Stimulated activated CD4-positive, alpha-beta T cell treated with anti-CD3 and anti-CD28 coated beads, TNF-alpha, amount 100 ng/mL, for 48 hours (primary cell): ENCODE measurements around the gene MLLT1.
A peak's percentile ranks its signal among the peaks of the same experiment; 100 is the strongest.

Experiments used
- DNase-seq, 3 donors: peaks; one replicate each; pipeline ENCODE4 v3.0.0-alpha.2; 2020; ENCODE audit warnings: low read depth in 3 of 3

Gene MLLT1

GRCh38 chr19:6259312-6259861 lies 20.4 kb downstream of the MLLT1 start:
- DNase-seq: no peak

- DNase-seq: no peak
These were observed 20.9 kb downstream of the MLLT1 start for GRCh38 chr19:6258812-6259311.

DNA sequence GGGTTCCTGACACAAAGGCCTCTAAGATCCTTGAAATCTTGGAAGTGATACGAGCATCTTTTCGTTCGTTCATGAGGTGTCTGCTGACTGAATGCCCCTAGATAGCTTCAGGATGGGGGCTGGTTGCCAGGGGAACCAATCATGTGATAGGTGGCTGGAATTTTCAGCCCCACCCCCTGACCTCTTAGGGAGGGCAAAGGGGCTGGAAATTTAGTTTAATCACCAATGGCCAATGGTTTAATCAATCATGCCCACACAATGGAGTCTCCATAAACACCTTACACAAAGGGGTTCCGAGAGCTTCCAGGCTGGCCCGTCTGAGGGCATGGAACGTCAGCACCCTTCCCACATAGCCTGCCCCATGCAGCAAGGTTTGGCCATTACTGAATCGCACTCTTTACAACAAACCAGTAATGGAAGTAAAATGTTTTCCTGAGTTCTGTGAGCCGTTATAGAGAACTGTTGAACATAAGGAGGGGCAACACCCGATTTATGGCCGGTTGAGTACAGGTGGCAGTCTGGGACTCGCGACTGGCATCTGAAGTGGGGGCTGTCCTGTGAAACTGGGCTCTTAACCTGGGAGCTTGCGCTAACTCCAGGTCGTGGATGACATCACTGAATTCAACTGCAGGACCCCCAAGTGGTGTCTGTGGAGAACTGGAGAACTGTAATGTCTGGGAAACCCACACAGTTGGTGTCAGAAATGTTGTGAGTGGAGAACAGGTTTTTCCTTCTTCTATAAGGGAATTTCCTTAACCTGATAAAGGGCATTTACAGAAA lies 25.6 kb downstream of the MLLT1 start:
- DNase-seq: no peak

DNA sequence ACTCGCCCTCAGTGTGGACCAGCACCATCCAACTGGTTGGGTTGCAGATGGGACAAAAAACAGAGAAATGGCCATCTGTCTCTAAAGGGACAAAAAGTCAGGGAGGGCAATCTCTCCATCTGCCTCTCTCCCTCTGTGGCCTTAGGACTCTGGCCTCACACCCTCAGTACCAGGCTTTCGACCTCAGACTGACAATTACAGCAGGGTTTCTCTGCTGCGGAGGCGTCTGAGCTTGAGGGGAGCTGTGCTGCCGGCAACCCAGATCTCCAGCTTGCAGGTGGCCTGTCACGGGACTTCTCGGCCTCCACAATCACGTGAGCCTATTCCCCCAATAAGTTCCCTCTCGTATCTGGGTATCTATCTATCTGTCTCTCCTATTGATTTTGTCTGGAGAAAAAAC lies 27.7 kb downstream of the MLLT1 start:
- no peak for DNase-seq

GRCh38 chr19:6250909-6251308 lies 28.9 kb downstream of the MLLT1 start:
- DNase-seq: no peak

- no peak for DNase-seq
These were observed 29.7 kb downstream of the MLLT1 start for GRCh38 chr19:6250024-6250615.

- no peak for DNase-seq
These were observed 30.5 kb downstream of the MLLT1 start for GRCh38 chr19:6249296-6249695.

- DNase-seq: no peak
These were observed 30.9 kb downstream of the MLLT1 start for GRCh38 chr19:6248844-6249243.

- no peak for DNase-seq
These were observed 31.4 kb downstream of the MLLT1 start for GRCh38 chr19:6248341-6248740.

DNA sequence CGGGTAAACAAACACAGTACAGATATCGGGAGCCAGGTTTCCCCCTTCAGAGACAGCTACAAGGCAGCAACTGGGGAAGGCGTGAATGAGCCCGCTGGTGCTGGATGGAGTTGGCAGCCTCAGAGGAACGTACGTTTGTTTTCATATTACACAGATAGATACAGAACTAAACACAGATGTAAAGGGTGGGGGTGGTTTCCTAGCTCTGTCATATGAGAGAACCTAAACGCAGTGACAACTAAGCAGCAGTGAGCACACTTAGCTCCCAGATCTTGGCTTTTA lies 32.8 kb downstream of the MLLT1 start:
- DNase-seq: no peak

- no peak for DNase-seq
These were observed 33.4 kb downstream of the MLLT1 start for GRCh38 chr19:6246174-6247006.

DNA sequence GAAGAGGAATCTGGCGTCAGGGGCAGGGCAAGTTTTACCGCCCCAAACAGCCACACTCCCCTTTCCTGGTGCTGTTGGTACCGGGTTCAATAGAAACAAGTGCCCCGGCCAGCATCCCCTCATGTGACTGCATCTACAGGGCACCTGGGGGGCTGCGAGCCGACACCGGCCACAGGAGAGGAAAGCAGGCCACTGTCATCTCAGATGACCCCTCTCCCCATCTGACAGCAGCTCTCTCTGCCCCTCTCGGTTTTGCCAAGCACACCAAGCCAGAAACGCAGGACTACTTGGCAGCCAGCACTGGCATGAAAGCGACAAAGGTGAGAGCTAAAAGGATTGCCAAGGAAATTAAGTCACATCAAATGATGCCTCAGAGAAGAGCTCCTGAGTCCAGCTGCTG lies 37.1 kb downstream of the MLLT1 start:
- no peak for DNase-seq

GRCh38 chr19:6241680-6242377 lies 37.9 kb downstream of the MLLT1 start:
- no peak for DNase-seq

GRCh38 chr19:6241056-6241455 lies 38.7 kb downstream of the MLLT1 start:
- DNase-seq: no peak

DNA sequence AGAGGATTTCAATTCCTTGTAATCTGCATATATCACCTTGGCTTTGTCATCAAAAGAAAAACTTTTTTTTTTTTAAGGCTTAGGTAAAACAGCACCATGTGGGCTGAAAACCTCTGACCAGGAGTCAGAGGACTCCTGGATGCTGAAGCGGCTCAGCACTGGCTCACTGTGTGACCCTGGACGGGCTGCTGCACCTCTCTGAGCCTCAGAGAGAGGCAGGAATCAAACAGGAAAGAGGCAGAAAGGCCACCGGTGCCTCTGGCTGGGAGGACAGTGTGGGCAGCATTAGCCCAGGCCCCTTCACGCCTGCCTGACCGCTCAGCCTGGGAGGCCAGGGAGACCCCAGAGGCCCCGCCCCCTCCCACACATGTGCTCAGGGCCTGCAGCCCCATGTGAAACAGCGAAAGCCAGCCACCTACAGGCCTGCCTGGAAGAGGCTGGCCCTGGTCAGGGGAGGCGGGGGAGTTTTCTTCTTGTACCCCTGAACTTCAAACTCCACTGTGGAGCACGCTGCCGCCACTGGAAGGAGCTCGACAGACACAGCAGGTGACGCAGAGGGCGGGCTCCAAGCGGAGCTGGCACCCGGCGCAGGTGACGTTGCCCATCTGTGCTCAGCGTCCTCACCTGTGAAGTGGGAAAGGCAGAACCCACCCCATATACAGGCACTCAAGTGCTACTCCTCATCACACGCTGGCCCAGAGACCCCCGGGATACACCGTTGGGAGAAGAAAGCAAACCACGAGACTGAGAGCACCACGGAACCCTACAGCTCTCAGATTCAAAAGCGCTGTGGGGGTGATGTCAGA lies 39.7 kb downstream of the MLLT1 start:
- no peak for DNase-seq

DNA sequence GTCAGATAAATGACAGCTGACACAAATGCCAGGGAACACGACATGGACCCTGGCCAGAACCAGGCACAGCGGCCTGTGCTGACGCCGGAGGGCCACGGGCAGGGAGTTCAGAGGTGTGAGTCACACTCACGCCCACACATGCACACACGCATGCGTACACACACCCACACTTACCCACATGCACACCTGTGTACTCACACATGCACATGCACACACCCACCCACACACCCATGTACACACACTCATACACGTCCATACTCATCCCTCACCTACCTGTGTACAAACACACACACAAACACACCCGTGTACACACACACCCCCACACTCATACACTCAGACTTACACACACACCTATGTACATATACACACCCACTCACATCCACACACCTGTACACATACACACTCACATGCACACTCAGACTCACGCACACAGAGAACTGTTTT lies 40.4 kb downstream of the MLLT1 start:
- DNase-seq: peak in 1 of 3 donors; percentile 27

GRCh38 chr19:6238643-6239281 lies 41.0 kb downstream of the MLLT1 start:
- no peak for DNase-seq

DNA sequence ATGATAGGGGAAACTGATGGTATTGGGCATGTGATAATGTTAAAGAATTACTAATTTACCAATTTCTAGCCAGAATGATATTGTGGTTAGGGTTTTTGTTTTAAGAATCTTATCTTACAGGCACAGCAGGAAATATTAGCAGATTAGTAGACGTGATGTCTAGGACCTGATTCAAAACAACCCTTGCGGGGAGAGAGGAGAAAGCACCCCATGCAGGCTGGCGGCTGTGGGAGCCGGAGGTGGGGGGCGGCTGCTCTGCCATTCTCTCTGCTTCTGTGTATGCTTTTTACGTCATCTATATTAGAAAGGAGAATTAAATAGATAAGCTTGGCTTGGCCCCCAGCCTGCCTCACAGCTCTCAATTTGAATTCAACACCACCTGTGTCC lies 41.5 kb downstream of the MLLT1 start:
- no peak for DNase-seq

GRCh38 chr19:6236310-6237291 lies 43.2 kb downstream of the MLLT1 start:
- no peak for DNase-seq
